SH-SY5Y (cell line): ENCODE measurements around the gene RTP1.

Source experiments
- GATA2 ChIP-seq: IDR thresholded peaks from 2 replicates; pipeline ENCODE4 v1.6.1; 2011; ENCODE audit warnings: mild to moderate bottlenecking, low read depth, low read length
- GATA3 ChIP-seq: IDR thresholded peaks from 2 replicates; pipeline ENCODE4 v1.6.1; 2011; ENCODE audit warnings: low read depth, mild to moderate bottlenecking, low read length, moderate library complexity

RTP1 gene

GRCh38 chr3:187197335-187197649 lies at the start of gene RTP1:
Gene RTP1 (plus strand): TSS chr3:187197486. CDS start chr3:187197516, 30 bp downstream.
- TF ChIP-seq GATA3 (no peak), GATA2 (no peak)

GRCh38 chr3:187150186-187150585 lies 47.1 kb upstream of the RTP1 start:
- TF ChIP-seq GATA3 (no peak), GATA2 (no peak)

GRCh38 chr3:187150599-187150998 lies 46.7 kb upstream of the RTP1 start:
- TF ChIP-seq GATA3 (no peak), GATA2 (no peak)

- TF ChIP-seq GATA3, result no peak
- no peak for TF ChIP-seq GATA2
These were observed 35.7 kb upstream of the RTP1 start for GRCh38 chr3:187161556-187161955.

GRCh38 chr3:187162265-187162953 lies 34.9 kb upstream of the RTP1 start:
- TF ChIP-seq GATA3 (no peak), GATA2 (no peak)

- TF ChIP-seq GATA2 (no peak), GATA3 (no peak)
These were observed 32.1 kb upstream of the RTP1 start for GRCh38 chr3:187165144-187165543.

GRCh38 chr3:187166750-187167149 lies 30.5 kb upstream of the RTP1 start:
- TF ChIP-seq GATA2 (no peak), GATA3 (no peak)

- TF ChIP-seq GATA3 (no peak), GATA2 (no peak)
These were observed 29.5 kb upstream of the RTP1 start for GRCh38 chr3:187167777-187168176.

- TF ChIP-seq GATA2 (no peak), GATA3 (no peak)
These were observed 27.9 kb upstream of the RTP1 start for GRCh38 chr3:187169231-187169960.

- TF ChIP-seq GATA3, result no peak
- no peak for TF ChIP-seq GATA2
These were observed 24.4 kb upstream of the RTP1 start for GRCh38 chr3:187172929-187173328.

- TF ChIP-seq GATA2, result no peak
- no peak for TF ChIP-seq GATA3
These were observed 15.7 kb upstream of the RTP1 start for GRCh38 chr3:187181454-187182170.

GRCh38 chr3:187183210-187183862 lies 13.9 kb upstream of the RTP1 start:
- TF ChIP-seq GATA3 (no peak), GATA2 (no peak)

- TF ChIP-seq GATA3 (no peak), GATA2 (no peak)
These were observed 13.4 kb upstream of the RTP1 start for GRCh38 chr3:187183903-187184302.

GRCh38 chr3:187185759-187186158 lies 11.5 kb upstream of the RTP1 start:
- TF ChIP-seq GATA3 (no peak), GATA2 (no peak)
